Inferior parietal cortex (tissue), 1 donor: Measurements from ENCODE around the gene UBN1.

Experiments
- DNase-seq: peaks from one replicate; pipeline ENCODE4 v3.0.0-alpha.2; 2016; ENCODE audit errors: extremely low spot score

The UBN1 gene

GRCh38 chr16:4846901-4847773 is at the start of gene UBN1, which contains the start of gene GLYR1:
Gene UBN1 (plus strand): TSS chr16:4847481. CDS start chr16:4852918, 5,437 bp downstream.
Gene GLYR1 (minus strand): TSS chr16:4847288. CDS start chr16:4847265, 23 bp downstream.
- DNase-seq, result peak; percentile 95

DNA sequence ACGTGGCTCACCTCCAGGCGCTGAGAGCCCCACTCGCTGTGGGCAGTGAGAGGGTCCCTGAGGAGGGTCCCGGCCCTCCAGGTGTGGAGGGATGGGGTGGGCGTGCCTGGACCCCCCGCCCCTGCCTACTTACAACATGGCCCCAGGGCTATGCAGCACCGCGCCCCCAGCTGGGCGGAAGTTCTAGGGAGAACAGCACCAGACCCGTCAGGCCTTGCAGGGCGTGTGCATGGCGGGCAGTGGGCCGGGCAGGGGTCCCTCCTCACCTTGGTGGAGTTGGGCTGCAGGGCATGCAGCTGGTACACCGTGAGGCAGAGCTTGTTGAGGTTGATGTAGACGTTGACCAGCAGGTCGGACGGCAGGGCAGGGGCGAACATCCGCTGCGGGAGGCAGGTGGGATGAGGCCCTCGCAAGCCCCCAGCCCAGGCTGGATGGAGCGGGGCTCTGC is 49.5 kb upstream of the UBN1 start:
- no peak for DNase-seq

DNA sequence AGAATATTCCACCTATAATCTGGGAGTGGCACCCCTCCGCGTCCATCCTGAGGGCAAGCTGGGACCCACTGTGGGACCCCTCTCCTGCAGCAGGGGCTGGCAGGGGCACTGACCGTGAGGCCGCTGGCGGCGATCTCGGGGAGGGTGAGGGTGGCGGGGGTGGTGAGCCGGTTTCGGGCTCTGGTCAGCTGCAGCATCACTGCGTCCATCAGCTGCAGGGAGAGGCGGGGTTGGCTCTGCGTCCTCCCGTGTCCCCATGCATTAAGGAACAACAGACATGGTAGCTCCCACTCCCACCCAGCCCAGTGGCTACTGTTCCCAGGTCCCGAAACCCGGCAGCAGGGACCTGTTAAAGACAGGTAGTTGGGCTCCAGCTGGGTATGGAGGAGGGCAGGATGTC is 48.8 kb upstream of the UBN1 start:
- DNase-seq, result no peak

DNA sequence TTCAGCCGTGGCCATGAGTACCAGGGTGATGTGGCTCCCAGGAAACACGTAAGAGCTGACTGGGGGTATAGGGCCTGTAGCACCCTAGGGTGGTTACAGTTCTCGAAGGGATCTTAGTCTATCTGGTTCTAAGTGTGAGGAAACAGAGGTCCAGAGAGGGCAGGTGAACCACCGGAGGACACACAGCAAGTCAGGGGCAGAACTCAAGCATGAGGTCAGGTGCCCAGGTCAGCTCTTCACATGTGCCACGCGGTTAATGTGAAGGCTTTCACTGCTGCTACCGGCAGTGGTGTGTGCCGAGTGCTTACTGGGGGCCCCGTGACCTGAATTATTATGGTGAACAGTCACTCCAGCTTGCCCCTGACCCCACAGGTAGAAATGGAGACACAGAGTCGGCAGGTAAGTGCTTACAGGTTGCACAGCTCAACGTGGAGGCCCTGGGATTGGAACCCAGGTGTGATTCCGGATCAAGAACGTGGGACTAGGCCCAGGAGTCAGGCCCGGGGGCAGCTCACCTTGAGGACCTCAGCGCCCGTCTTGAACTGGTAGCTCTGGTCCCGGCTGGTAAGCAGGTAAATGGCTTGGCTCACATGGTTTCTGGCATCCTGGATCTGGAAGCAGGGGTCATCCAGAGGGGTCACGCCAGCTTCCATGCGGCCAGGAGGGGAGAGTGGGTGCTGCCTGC is 48.0 kb upstream of the UBN1 start:
- no peak for DNase-seq

DNA sequence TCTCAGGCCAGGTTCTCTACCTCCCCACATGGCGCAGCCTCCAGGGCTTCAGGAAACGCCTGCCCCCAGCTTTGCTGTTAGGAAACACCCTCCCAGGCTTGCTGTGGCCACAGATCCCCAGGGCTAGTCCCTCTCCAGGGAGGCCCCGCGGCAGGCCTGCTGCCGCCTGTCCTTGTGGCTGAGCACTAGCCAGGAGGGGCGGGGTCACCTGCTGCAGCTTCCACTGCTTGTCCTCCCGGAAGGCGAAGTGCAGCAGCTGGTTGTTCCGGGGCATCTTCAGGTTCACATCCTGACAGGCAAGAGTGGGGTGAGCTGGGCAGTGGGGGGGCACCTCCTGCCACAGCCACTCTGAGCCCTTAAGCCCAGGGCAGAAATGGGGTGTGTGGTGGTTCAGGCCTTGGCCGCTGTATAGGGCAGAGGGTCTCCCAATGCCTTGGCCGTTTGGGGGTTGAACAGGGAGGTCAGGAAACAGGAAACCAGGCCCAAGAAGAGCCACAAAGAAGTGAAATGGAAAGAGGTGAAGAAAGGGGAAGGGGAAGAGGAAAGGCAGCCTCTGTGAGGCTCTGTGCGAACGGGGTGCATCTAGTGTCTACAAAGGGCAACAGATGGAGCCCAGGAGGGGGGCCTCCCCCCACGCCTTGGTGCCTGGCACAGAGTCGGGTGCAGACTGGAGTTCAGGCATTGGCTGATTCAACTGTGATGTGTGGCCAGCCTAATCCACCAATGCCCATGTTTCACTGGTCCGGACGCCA is 46.8 kb upstream of the UBN1 start:
- peak; percentile 74 for DNase-seq

- DNase-seq, result no peak
Measured at GRCh38 chr16:4801051-4801961, 46.0 kb upstream of the UBN1 start.

DNA sequence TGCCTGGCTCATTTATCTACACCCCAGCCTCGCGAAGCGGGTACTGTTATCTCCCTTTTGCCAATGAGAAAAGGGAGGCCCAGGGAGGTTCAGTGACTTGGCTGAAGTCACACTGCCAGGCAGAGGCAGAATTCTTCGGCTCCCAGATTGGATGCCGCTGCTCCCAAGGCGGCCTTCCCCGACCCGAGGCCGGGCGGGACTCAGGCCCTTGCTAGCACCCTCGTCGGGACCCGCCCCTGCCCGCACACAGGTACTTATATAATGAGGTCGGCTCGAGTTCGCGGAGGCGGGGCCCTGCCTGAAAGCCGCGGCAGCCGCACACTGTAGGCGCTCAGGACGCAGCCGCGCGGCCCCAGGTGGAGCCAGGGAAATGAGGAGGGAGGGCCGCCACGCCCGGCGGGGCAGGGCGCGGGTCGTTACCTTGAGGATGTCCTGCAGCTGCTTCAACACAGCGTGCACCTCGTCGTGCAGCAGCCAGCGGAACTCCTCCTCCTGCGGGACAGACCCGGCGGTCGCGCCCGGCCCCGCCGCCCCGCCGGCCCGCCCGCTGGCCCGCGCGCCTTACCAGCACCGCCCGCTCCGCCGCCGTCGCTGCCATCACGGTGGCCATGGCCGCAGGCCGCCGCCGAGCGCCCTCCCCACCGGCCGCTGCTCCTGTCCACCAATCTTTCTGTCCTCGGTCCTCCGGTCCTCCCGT is 45.2 kb upstream of the UBN1 start, which contains the start of gene ROGDI:
Gene ROGDI, minus strand, starts transcription at position 672 of the 697 bp plus-strand sequence. Its CDS starts 62 bp downstream, at position 610.
- peak; percentile 53 for DNase-seq

DNA sequence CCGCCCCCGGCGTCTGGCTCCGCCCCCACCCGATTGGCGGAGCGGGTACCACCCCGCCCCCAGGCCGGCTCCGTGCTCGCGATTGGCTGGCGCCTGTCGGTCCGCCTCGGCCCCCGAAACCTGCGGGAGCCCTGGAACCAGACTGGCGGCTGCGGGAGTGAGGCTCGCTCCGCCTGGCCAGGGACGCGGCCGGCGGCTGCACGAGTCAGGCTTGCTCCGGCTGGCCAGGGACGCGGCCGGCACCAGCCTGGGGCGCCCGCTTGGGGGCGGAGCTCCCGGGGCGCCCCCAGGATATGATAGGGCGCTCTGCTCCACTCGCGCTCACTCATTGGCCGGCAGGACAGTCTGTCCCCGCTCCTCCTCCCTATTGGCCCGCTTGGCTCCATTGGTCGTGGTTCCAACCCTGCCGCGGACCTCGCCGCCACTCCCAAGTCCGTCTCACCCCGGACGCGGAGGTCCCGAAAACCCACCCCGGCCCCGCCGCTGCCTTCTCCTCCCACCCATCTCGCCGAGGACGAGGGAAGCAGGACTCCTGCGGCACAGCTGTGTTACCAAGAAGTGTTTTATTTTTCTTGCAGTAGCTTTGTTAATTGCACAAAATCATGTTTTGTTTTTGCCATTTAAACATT is 44.5 kb upstream of the UBN1 start:
- peak; percentile 95 for DNase-seq

GRCh38 chr16:4803401-4803844 is 43.9 kb upstream of the UBN1 start:
- no peak for DNase-seq

- no peak for DNase-seq
Measured at GRCh38 chr16:4803898-4804762, 43.2 kb upstream of the UBN1 start.

GRCh38 chr16:4805231-4805630 is 42.0 kb upstream of the UBN1 start:
- DNase-seq, result no peak

DNA sequence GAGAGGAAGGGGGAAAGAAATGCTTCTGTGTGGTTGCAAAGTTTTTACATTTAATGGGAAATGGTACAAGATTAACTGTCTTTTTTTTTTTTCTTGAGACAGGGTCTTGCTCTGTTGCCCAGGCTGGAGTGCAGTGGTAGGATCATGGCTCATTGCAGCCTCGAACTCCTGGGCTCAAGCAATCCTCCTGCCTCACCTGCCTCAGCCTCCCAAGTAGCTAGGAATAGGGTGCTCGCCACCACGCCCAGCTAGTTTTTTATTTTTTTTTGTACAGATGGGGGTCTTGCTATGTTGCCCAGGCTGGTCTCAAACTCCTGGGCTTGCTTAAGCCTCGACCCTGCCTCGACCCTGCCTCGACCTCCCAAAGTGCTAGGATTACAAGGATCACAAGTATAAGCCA is 41.0 kb upstream of the UBN1 start:
- DNase-seq, result no peak

DNA sequence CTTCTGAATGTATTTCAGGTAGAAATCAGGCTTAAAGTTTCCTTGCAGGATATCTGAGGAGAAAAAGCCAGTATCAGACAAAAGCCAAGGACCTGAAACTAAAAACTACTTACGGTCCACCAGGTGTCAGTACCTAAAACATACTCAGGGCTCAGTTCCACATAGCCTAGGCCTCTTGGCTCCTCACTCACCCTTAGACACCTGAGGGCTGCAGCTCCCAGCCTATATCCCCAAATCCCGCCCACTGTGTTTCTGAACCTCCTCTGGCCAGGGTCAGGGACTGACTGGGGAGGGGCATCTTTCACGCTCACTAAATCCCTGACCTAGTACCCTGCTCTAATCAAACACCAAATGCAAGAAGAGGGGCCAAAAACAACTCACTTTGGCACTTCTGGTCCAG is 36.0 kb upstream of the UBN1 start:
- DNase-seq, result no peak

DNA sequence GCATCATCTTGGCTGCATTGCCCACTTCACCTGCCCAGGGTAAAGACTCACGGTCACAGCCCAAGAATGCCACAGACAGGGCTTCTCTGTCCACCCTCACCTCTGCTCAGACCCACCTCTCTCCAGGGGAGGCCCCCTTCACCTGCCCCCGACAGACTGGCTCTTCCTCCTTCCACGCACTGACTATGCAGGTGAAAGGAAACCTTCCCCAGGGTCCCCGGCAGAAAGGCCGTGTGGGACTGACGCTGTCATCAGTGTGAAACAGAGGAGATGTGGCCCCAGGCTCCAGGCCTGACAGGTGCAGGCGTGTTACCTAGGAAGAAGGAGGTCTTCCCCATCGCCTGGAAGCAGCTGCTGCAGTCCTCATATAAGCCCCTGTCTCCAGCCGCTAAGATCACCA is 35.5 kb upstream of the UBN1 start:
- no peak for DNase-seq

DNA sequence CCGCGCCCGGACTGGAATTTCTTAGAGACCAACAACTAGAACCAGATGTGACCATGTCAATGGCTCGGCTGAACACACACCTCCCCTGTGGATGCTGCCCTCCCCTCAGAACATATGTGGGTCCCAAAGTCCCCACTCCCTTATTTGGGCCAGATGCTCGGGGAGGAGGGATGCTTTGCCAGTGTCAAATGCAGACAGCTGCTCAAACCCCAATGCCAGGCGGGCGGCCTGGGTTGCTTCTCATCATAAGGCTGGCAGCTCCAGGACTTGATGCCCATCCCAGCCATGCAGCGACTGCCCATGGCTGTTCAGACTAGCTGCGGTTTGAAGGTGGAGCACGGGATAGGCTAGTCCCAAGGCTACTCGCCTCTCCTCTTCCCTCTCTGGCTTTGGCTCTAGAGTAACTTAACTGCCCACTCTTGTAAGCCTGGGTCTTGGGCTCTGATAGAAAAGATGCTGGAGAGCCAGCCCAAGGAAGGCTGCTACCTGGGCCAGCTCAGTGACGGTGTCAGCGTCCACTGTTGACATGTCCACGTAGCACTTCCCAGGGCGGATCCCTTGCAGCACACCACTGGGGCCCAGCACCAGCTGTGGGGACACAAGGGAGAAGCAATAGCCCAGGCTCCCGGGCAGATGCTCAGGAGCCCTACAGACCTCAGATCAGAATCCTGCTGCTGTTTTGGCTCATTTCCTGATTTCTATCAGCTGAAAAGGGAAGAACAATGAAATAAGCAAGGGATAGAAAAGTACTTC is 33.9 kb upstream of the UBN1 start:
- DNase-seq, result no peak

- no peak for DNase-seq
Measured at GRCh38 chr16:4814046-4814445, 33.2 kb upstream of the UBN1 start.

- DNase-seq, result no peak
Measured at GRCh38 chr16:4814542-4815173, 32.6 kb upstream of the UBN1 start.

DNA sequence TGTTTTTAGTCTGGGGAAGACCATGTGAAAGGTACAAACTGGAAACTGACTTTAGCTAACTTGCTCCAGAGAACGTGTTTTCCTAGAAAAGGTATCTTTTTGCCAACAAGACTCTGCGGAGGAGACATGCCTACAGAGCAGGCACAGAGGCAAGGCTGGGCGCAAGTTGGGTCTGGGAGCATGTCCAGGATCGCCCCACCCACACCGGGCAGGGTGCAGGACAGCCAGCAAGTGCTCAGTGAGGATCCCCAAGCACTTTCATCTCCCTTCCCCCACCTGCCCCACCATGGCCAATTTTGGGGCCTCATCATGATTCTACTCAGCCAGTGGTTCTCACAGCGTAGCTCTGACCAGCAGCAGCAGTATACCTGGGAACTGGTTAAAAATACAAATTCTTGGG is 26.6 kb upstream of the UBN1 start:
- DNase-seq, result no peak
